ENCODE data around the gene NUDT6. TPM values are rescaled to one million over a fixed set of nuclear protein-coding genes. Genes with fewer than 3 reads are reported as not detected.

Gene NUDT6, protein sequence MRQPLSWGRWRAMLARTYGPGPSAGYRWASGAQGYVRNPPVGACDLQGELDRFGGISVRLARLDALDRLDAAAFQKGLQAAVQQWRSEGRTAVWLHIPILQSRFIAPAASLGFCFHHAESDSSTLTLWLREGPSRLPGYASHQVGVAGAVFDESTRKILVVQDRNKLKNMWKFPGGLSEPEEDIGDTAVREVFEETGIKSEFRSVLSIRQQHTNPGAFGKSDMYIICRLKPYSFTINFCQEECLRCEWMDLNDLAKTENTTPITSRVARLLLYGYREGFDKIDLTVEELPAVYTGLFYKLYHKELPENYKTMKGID
- total RNA-seq (1 to 10 TPM; 1.4 to 9.1 (median 4.7) TPM), polyA plus RNA-seq (10 to 100 TPM in 2 of 3 donors, 1 to 10 TPM in 1; 5.5 to 12.5 (median 10.1) TPM)
- long read RNA-seq, donor 1, partial matches to known transcripts = 10 of 13 reads
- long read RNA-seq, donor 1, other reads (novel, unspliced or antisense) = 0 of 13 reads
- long read RNA-seq, donor 2, partial matches to known transcripts = 0 of 4 reads
- long read RNA-seq, donor 2, other reads (novel, unspliced or antisense) = 0 of 4 reads

GRCh38 chr4:122921971-122922876 is at the start of gene NUDT6:
Gene NUDT6, minus strand, starts transcription at chr4:122922597. Its CDS starts 25 bp downstream, at chr4:122922572.
- TF ChIP-seq POLR2AphosphoS5 (IDR thresholded peaks at IDR 0.05) (peak in 1 of 3 donors; percentile 54), CTCF (IDR thresholded peaks at IDR 0.05 in 8 of 11, conservative IDR thresholded peaks at IDR 0.05 in 3 of 11) (no peak)
- no peaks in the 10 kb centered on the region for H3K36me3 ChIP-seq
- no peaks in the 10 kb centered on the region for H3K27me3 ChIP-seq (replicated peaks in 1 of 7)
- H3K4me1 ChIP-seq = peaks cover 0 to 42% (median 20%) of the 10 kb centered on the region in 6 donors
- no peaks in the 10 kb centered on the region for H3K9me3 ChIP-seq
- DNase-seq = peak; percentile 89
- intact Hi-C loops (cut with DNase I; ENCODE audit: low total_unique reads) = no loop called here
- whole genome bisulfite sequencing, 5 donors = 0 to 1% (median 0%) methylated on average over 55 to 63 of the region's 63 CpGs
- peak within 1 kb of the TSS; percentile 69 to 95 (median 92) for H3K4me3 ChIP-seq
- H3K27ac ChIP-seq = peak within 1 kb of the TSS; percentile 59 to 85 (median 80)

DNA sequence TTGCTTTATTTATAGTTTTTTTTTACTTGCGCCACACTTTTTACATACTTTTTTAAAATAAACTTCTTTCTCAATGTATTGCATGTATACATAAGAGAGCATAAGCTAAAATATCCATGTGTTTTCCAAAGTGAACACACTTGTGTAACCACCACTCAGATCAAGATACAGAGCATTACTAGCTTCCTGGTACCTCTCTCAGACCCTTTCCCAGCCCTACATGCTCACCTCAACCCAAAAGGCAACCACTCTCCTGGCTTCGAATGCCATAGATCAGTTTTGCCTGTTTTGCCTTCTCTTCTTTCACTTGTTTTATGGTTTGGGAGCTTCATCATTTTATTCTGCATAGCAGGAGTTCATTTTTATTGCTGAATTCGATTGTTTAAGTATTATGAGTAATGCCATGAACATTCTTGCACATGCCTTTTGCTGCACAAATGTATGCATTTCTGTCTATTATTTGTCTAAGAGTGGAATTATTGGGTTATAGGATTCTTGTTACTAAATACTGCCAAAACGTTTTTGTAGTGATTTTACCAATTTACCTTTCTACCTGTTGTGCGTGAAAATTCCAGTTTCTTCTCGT is 45.9 kb upstream of the NUDT6 start:
- TF ChIP-seq POLR2AphosphoS5 (IDR thresholded peaks at IDR 0.05) (no peak), POLR2A (IDR thresholded peaks at IDR 0.05) (no peak), CTCF (IDR thresholded peaks at IDR 0.05 in 8 of 11, conservative IDR thresholded peaks at IDR 0.05 in 3 of 11) (no peak)
- 73 to 86% (median 75%) methylated on average over 6 of the region's 6 CpGs for WGBS, 5 donors
- intact Hi-C loops (cut with DNase I; ENCODE audit: low total_unique reads) = no loop called here
- no peaks in the 10 kb centered on the region for H3K4me1 ChIP-seq
- H3K4me3 ChIP-seq = no peak overlapping the region
- no peaks in the 10 kb centered on the region for H3K9me3 ChIP-seq
- DNase-seq = no peak
- H3K27me3 ChIP-seq (replicated peaks in 1 of 7) = no peaks in the 10 kb centered on the region
- H3K27ac ChIP-seq = no peak overlapping the region
- peaks cover 0 to 7% (median 0%) of the 10 kb centered on the region in 6 donors for H3K36me3 ChIP-seq

DNA sequence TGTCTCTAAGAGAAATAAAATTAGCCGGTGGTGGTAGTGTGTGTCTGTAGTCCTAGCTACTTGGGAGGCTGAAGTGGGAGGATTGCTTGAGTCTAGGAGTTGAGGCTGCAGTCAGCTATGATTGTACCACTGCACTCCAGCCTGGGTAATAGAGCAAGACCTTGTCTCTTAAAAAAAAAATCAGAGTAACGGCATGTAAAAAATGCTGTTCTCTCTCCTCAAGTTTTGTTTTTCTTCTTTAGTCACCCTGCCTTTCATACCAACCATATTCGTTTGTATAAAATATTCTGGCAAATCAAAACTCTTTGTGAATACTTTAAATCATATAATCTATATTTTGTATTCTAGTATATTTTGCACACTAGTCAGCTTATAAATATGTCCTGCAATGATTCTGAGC is 44.8 kb upstream of the NUDT6 start:
- Histone ChIP-seq H3K4me3 (no peak overlapping the region), H3K36me3 (peaks cover 0 to 7% (median 0%) of the 10 kb centered on the region in 6 donors), H3K9me3 (no peaks in the 10 kb centered on the region), H3K27ac (no peak overlapping the region), H3K27me3 (replicated peaks in 1 of 7) (no peaks in the 10 kb centered on the region), H3K4me1 (no peaks in the 10 kb centered on the region)
- DNase-seq = no peak
- TF ChIP-seq POLR2A (IDR thresholded peaks at IDR 0.05) = no peak
- TF ChIP-seq POLR2AphosphoS5 (IDR thresholded peaks at IDR 0.05) = no peak
- no peak for TF ChIP-seq CTCF (IDR thresholded peaks at IDR 0.05 in 8 of 11, conservative IDR thresholded peaks at IDR 0.05 in 3 of 11)
- intact Hi-C loops (cut with DNase I; ENCODE audit: low total_unique reads) = no loop called here
- 94 to 97% (median 96%) methylated on average over 3 of the region's 3 CpGs for WGBS, 5 donors
